CD14-positive monocyte (primary cell): ENCODE data around the gene RETSAT. TPM values are rescaled to one million over a fixed set of nuclear protein-coding genes. Genes with fewer than 3 reads are reported as not detected.

Experiments
- DNase-seq, 3 donors: peaks; one replicate each; pipeline ENCODE4 v3.0.0-alpha.2; 2011 to 2022
- H2AFZ ChIP-seq: 2 replicates; pipeline ENCODE4 v1.6.0; 2012; ENCODE audit warnings: mild to moderate bottlenecking, low read depth, low read length, inconsistent platforms; ENCODE audit not compliant: insufficient read depth, poor library complexity, severe bottlenecking
- H3K27ac ChIP-seq, 2 donors: 1 replicate in 1 of 2; 2 replicates in 1 of 2; pipeline ENCODE4 v1.5.1; 2012 to 2013; ENCODE audit warnings: low read length in 2 of 2, control low read depth in 1 of 2, inconsistent platforms in 1 of 2, low read depth in 1 of 2, mild to moderate bottlenecking in 1 of 2
- H3K27me3 ChIP-seq, 2 donors: one replicate each; pipeline versions ENCODE4 v1.6.0 to v1.6.1; 2011 to 2013; ENCODE audit warnings: low read length in 2 of 2; ENCODE audit not compliant: control insufficient read depth in 2 of 2, insufficient read depth in 2 of 2
- H3K36me3 ChIP-seq, 2 donors: replicated peaks in 1 of 2; 1 replicate in 1 of 2; 2 replicates in 1 of 2; pipeline versions ENCODE4 v1.5.1 to v1.6.1; 2012 to 2013; ENCODE audit warnings: low read length in 2 of 2, control low read depth in 1 of 2, inconsistent platforms in 1 of 2, mild to moderate bottlenecking in 1 of 2; ENCODE audit not compliant: insufficient read depth in 2 of 2, control insufficient read depth in 1 of 2
- H3K4me1 ChIP-seq, 2 donors: 1 replicate in 1 of 2; 2 replicates in 1 of 2; pipeline versions ENCODE4 v1.5.1 to v1.6.1; 2012 to 2013; ENCODE audit warnings: low read length in 2 of 2, control low read depth in 1 of 2, inconsistent platforms in 1 of 2, mild to moderate bottlenecking in 1 of 2, moderate library complexity in 1 of 2; ENCODE audit not compliant: insufficient read depth in 2 of 2, control insufficient read depth in 1 of 2
- H3K4me2 ChIP-seq: replicated peaks from 2 replicates; pipeline ENCODE3; 2012; ENCODE audit warnings: low read length, moderate library complexity, mild to moderate bottlenecking; ENCODE audit not compliant: poor library complexity, severe bottlenecking; ENCODE audit errors: extremely low read depth
- H3K4me3 ChIP-seq, 3 experiments: fragments of 200-600 bp in 1 of 3; sonication (generic) in 1 of 3; replicated peaks in 1 of 3; 1 replicate in 2 of 3; 2 replicates in 1 of 3; pipeline ENCODE4 v1.5.1; 2011 to 2013; ENCODE audit warnings: low read length in 3 of 3, mild to moderate bottlenecking in 3 of 3, control low read depth in 2 of 3, low read depth in 2 of 3, inconsistent platforms in 1 of 3, moderate library complexity in 1 of 3
- H3K79me2 ChIP-seq: 2 replicates; pipeline ENCODE4 v1.6.0; 2012; ENCODE audit warnings: mild to moderate bottlenecking, control low read depth, inconsistent platforms, low read length, moderate library complexity; ENCODE audit not compliant: insufficient read depth
- H3K9ac ChIP-seq: 2 replicates; pipeline ENCODE4 v1.6.0; 2017; ENCODE audit warnings: low read length, mild to moderate bottlenecking; ENCODE audit not compliant: insufficient read depth, poor library complexity, severe bottlenecking
- H3K9me3 ChIP-seq, 2 donors: replicated peaks in 1 of 2; 1 replicate in 1 of 2; 2 replicates in 1 of 2; pipeline versions ENCODE4 v1.5.1 to v1.6.1; 2012 to 2013; ENCODE audit warnings: low read length in 2 of 2, control low read depth in 1 of 2; ENCODE audit not compliant: control insufficient read depth in 1 of 2, insufficient read depth in 1 of 2
- H4K20me1 ChIP-seq: 2 replicates; pipeline ENCODE4 v1.6.0; 2012; ENCODE audit warnings: mild to moderate bottlenecking, low read length, control low read depth, moderate library complexity; ENCODE audit not compliant: insufficient read depth
- H3K27ac Mint-ChIP-seq, 7 donors: one replicate each; pipeline ENCODE4 v1.8.0; 2020; ENCODE audit warnings: mild to moderate bottlenecking in 7 of 7, mixed read lengths in 7 of 7, moderate library complexity in 6 of 7, inconsistent platforms in 2 of 7
- H3K27me3 Mint-ChIP-seq, 3 donors: one replicate each; pipeline ENCODE4 v1.8.0; 2021 to 2022; ENCODE audit warnings: low read depth in 3 of 3, mild to moderate bottlenecking in 3 of 3, mixed read lengths in 3 of 3, moderate library complexity in 3 of 3, inconsistent platforms in 1 of 3
- H3K36me3 Mint-ChIP-seq, 2 donors: one replicate each; pipeline ENCODE4 v1.8.0; 2020; ENCODE audit warnings: mixed read lengths in 2 of 2, inconsistent platforms in 1 of 2, mild to moderate bottlenecking in 1 of 2
- H3K4me1 Mint-ChIP-seq: one replicate; pipeline ENCODE4 v1.8.0; 2020; ENCODE audit warnings: mild to moderate bottlenecking, mixed read lengths
- H3K4me3 Mint-ChIP-seq, 2 donors: one replicate each; pipeline ENCODE4 v1.8.0; 2020; ENCODE audit warnings: mild to moderate bottlenecking in 2 of 2, mixed read lengths in 2 of 2, moderate library complexity in 1 of 2
- H3K9me3 Mint-ChIP-seq, 7 donors: one replicate each; pipeline ENCODE4 v1.8.0; 2020 to 2022; ENCODE audit warnings: mixed read lengths in 7 of 7, mild to moderate bottlenecking in 6 of 7, moderate library complexity in 6 of 7, inconsistent platforms in 2 of 7
- WGBS: methylation state at CpG from one replicate; pipeline ENCODE4 v1.1.5; 2013; ENCODE audit warnings: missing lambda C conversion rate; ENCODE audit not compliant: insufficient coverage; 5-methylcytosine and 5-hydroxymethylcytosine counted together
- intact Hi-C, 2 donors: fragments of 100-400 bp; cut with micrococcal nuclease; formaldehyde crosslinking; loops; one replicate each; pipeline versions ENCODE4 v1.15.0 to v1.15.1; 2023
- polyA plus RNA-seq, 3 donors: library from polyadenylated mRNA; depleted of rRNA in 1 of 3; unstranded in 2 of 3; stranded (reverse) in 1 of 3; fragments of 300-500 nt in 2 of 3; fragments of >200 nt in 1 of 3; fragmentation: Illumina TruSeq in 2 of 3; gene quantifications; 1 replicate in 2 of 3; 2 replicates in 1 of 3; pipeline ENCODE4 v1.2.3, GENCODE V29; 2012 to 2021
- TF ChIP-seq, protein P1 (sequence below): fragments of 200-600 bp; IDR thresholded peaks from one replicate; pipeline ENCODE4 v1.8.0; 2022; ENCODE audit warnings: antibody characterized with exemption, mild to moderate bottlenecking

RETSAT gene
- polyA plus RNA-seq, 3 donors, result 12.4 to 15.8 (median 15.0) TPM

DNA sequence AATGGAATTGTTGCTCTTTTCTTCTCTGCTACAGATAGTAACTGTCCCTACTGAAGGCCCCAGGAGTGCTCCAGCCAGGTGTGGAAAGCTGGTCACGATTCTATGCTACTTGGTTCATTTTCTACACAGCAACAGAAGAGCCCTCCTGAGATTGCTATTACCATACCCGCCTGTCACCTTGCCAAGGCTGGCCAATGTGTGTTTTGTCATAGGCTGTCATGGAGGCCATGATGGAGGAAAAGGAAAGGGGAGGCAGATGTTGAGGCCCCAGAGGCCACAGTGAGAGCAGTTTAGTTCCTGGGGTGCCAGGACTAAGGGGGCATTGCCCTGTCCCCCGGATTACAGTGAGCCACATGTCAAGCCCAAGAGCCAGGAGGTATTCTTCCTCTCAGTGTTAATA lies 1.2 kb upstream of the RETSAT start:
- no peaks in the 10 kb centered on the region for H3K9me3 Mint-ChIP-seq
- Histone ChIP-seq H3K27ac (peak overlapping the region in 1 of 2 donors; percentile 91), H3K9me3 (no peaks in the 10 kb centered on the region), H4K20me1 (no peaks in the 10 kb centered on the region), H3K9ac (peak overlapping the region; percentile 86), H3K79me2 (peaks cover 46% of the 10 kb centered on the region), H3K4me1 (peaks cover 14 to 22% of the 10 kb centered on the region in 2 donors), H3K4me2 (peak overlapping the region; percentile 84), H3K36me3 (peaks cover 30 to 60% of the 10 kb centered on the region in 2 donors), H3K27me3 (no peaks in the 10 kb centered on the region), H2AFZ (peak overlapping the region; percentile 91), H3K4me3 (peak overlapping the region in 1 of 3 experiments; percentile 78)
- H3K27me3 Mint-ChIP-seq, result peaks cover 0 to 2% (median 0%) of the 10 kb centered on the region in 3 donors
- TF ChIP-seq, protein P1, sequence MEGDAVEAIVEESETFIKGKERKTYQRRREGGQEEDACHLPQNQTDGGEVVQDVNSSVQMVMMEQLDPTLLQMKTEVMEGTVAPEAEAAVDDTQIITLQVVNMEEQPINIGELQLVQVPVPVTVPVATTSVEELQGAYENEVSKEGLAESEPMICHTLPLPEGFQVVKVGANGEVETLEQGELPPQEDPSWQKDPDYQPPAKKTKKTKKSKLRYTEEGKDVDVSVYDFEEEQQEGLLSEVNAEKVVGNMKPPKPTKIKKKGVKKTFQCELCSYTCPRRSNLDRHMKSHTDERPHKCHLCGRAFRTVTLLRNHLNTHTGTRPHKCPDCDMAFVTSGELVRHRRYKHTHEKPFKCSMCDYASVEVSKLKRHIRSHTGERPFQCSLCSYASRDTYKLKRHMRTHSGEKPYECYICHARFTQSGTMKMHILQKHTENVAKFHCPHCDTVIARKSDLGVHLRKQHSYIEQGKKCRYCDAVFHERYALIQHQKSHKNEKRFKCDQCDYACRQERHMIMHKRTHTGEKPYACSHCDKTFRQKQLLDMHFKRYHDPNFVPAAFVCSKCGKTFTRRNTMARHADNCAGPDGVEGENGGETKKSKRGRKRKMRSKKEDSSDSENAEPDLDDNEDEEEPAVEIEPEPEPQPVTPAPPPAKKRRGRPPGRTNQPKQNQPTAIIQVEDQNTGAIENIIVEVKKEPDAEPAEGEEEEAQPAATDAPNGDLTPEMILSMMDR, result no peak
- H3K27ac Mint-ChIP-seq, result peak overlapping the region in 4 of 7 donors; percentile 34 to 100 (median 46)
- peaks cover 46 to 49% of the 10 kb centered on the region in 2 donors for H3K36me3 Mint-ChIP-seq
- peak overlapping the region in 1 of 2 donors; percentile 100 for H3K4me3 Mint-ChIP-seq
- DNase-seq, result no peak
- no CpG with 5 or more reads among the region's 3 CpGs for WGBS
- H3K4me1 Mint-ChIP-seq, result peaks cover 33% of the 10 kb centered on the region
- intact Hi-C loops, result loop anchor here in 1 of 2 donors (2.0 kb wide), 1 partner anchor 29 kb away; the partner anchor contains the start of gene TGOLN2

DNA sequence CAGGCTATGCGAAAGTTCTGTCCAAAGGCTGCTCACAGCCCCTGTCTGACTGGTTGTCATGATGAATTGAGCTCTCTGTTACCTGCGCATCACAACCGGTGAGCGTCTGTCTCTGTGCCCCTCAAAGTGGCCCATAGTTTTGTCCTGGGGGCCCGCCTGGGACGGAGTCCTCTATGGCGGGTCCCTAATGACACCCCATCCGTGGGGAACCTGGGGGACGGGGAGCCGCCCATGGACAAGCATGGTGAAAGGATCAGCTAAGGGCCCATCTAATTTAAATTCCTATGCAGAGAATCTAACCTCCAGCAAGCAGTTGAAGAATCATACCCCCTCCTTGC lies 714 bp upstream of the RETSAT start:
- peaks cover 48 to 51% of the 10 kb centered on the region in 2 donors for H3K36me3 Mint-ChIP-seq
- H3K4me3 Mint-ChIP-seq, result peak overlapping the region; percentile 95 to 100
- Histone ChIP-seq H3K4me1 (peaks cover 14 to 22% of the 10 kb centered on the region in 2 donors), H3K4me2 (peak overlapping the region; percentile 84), H2AFZ (peak overlapping the region; percentile 91), H3K9me3 (no peaks in the 10 kb centered on the region), H3K79me2 (peaks cover 46% of the 10 kb centered on the region), H3K27me3 (no peaks in the 10 kb centered on the region), H3K36me3 (peaks cover 35 to 61% of the 10 kb centered on the region in 2 donors), H3K27ac (peak overlapping the region; percentile 67 to 91), H3K4me3 (peak overlapping the region; percentile 78 to 93 (median 88)), H4K20me1 (no peaks in the 10 kb centered on the region), H3K9ac (peak overlapping the region; percentile 86)
- peak overlapping the region; percentile 94 to 100 (median 98) for H3K27ac Mint-ChIP-seq
- H3K9me3 Mint-ChIP-seq, result no peaks in the 10 kb centered on the region
- peaks cover 0 to 2% (median 0%) of the 10 kb centered on the region in 3 donors for H3K27me3 Mint-ChIP-seq
- intact Hi-C loops, result loop anchor here in 1 of 2 donors (2.0 kb wide), 1 partner anchor 28 kb away; the partner anchor contains the start of gene TGOLN2
- TF ChIP-seq, protein P1, result no peak
- peaks cover 33% of the 10 kb centered on the region for H3K4me1 Mint-ChIP-seq
- DNase-seq, result no peak
- 12% methylated on average over 8 of the region's 10 CpGs for WGBS
